PC-9 (cell line): ENCODE results near the gene KCNH1. TPM values are rescaled to one million over a fixed set of nuclear protein-coding genes. Genes with fewer than 3 reads are reported as not detected.

Experiments
- BruUV-seq: library from RNA; stranded (reverse); fragments of 400-500 nt; replicated peaks from 2 replicates; lab custom pipeline; 2021; lab: Mats Ljungman, UMichigan
- CTCF ChIA-PET: fragments of 300-600 bp; sonication (Branson Sonifier 250); formaldehyde crosslinking; loops from one replicate; lab custom pipeline; 2022; ENCODE audit warnings: antibody characterized with exemption; lab: Charles Lee
- POLR2A ChIA-PET: fragments of 300-600 bp; sonication (Branson Sonifier 250); formaldehyde crosslinking; loops from one replicate; lab custom pipeline; 2022; ENCODE audit warnings: antibody characterized with exemption; ENCODE audit not compliant: unreplicated experiment; lab: Charles Lee
- DNase-seq, 2 experiments: peaks; one replicate each; pipeline versions ENCODE4 v3.0.0 to v3.0.0-alpha.2; 2015 to 2022; ENCODE audit warnings: mixed read lengths in 1 of 2
- H2AFZ ChIP-seq: fragments of 200-600 bp; sonication (generic); 2 replicates; pipeline ENCODE4 v1.8.1; 2017; ENCODE audit warnings: antibody characterized with exemption
- H3F3A ChIP-seq: fragments of 200-600 bp; sonication (generic); 2 replicates; pipeline ENCODE4 v1.8.1; 2017; ENCODE audit warnings: antibody characterized with exemption, mild to moderate bottlenecking, low read depth; ENCODE audit not compliant: insufficient read depth
- H3K27ac ChIP-seq: fragments of 200-600 bp; sonication (generic); 2 replicates; pipeline ENCODE4 v1.6.1; 2016; ENCODE audit warnings: mixed run types
- H3K27me3 ChIP-seq: fragments of 200-600 bp; sonication (generic); 2 replicates; pipeline ENCODE4 v1.6.1; 2016; ENCODE audit warnings: low read depth, mixed run types; ENCODE audit not compliant: insufficient read depth
- H3K36me3 ChIP-seq: fragments of 200-600 bp; sonication (generic); 2 replicates; pipeline ENCODE4 v1.6.1; 2016; ENCODE audit warnings: low read depth, mixed run types
- H3K4me1 ChIP-seq: fragments of 200-600 bp; sonication (generic); replicated peaks from 2 replicates; pipeline ENCODE4 v1.6.1; 2016; ENCODE audit warnings: mixed run types; ENCODE audit not compliant: insufficient read depth
- H3K4me2 ChIP-seq: fragments of 200-600 bp; sonication (generic); 2 replicates; pipeline ENCODE4 v1.6.1; 2017; ENCODE audit warnings: mixed run types
- H3K4me3 ChIP-seq: fragments of 200-600 bp; sonication (generic); 2 replicates; pipeline ENCODE4 v1.6.1; 2016; ENCODE audit warnings: mixed run types
- H3K79me2 ChIP-seq: fragments of 200-600 bp; sonication (generic); 2 replicates; pipeline ENCODE4 v1.6.1; 2017; ENCODE audit warnings: low read depth, mixed run types
- H3K9me2 ChIP-seq: fragments of 200-600 bp; sonication (generic); 2 replicates; pipeline ENCODE4 v1.8.1; 2017; ENCODE audit warnings: mild to moderate bottlenecking; ENCODE audit not compliant: insufficient read depth
- H3K9me3 ChIP-seq: fragments of 200-600 bp; sonication (generic); 2 replicates; pipeline ENCODE4 v1.8.1; 2016; ENCODE audit warnings: low read depth; ENCODE audit not compliant: insufficient read depth
- H4K20me1 ChIP-seq: fragments of 200-600 bp; sonication (generic); 2 replicates; pipeline ENCODE4 v1.8.1; 2017; ENCODE audit not compliant: insufficient read depth
- EZH2 ChIP-seq: fragments of 200-600 bp; sonication (generic); IDR thresholded peaks from 2 replicates; pipeline ENCODE4 v1.8.0; 2017; ENCODE audit warnings: antibody characterized with exemption, low read depth
- intact Hi-C: fragments of 100-400 bp; cut with micrococcal nuclease; formaldehyde crosslinking; loops from one replicate; pipeline ENCODE4 v1.10.0; 2022; ENCODE audit not compliant: unreplicated experiment
- total RNA-seq: library from RNA; stranded (reverse); gene quantifications from 2 replicates; pipeline ENCODE4 v1.2.3, GENCODE V29; 2021
- TF ChIP-seq, protein P1 (sequence below): fragments of 200-600 bp; sonication (generic); conservative IDR thresholded peaks from 2 replicates; pipeline ENCODE4 v1.6.1; 2017; ENCODE audit warnings: mixed run types, antibody characterized with exemption, mild to moderate bottlenecking, moderate library complexity

KCNH1 gene
- total RNA-seq, 1 experiment from 2014 or later = not detected

DNA sequence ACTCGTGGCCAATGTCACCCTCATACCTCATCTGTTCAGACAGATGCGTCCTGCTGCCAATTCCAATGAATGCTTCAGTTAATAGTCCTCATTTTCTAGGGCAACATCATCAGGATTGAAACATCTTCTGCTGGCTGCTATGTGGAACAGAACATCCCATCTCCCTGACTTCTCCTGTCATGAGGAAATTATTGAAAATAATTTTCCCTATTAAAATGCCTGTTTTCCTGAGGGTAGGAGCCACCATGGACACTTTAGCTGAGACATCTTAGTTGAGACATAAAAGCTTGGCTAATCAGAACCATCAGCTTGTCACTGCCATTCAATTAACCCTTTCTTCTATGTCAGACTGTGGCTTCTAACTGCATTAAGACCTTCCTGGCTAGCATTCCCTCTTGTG, 409.2 kb downstream of the KCNH1 start:
- Histone ChIP-seq H4K20me1 (no peaks in the 10 kb centered on the region), H3K27me3 (no peaks in the 10 kb centered on the region), H3K27ac (no peak overlapping the region), H3K79me2 (no peaks in the 10 kb centered on the region), H3K4me2 (no peak overlapping the region), H3K4me1 (no peaks in the 10 kb centered on the region), H3K36me3 (no peaks in the 10 kb centered on the region), H3K4me3 (no peak overlapping the region), H3K9me3 (no peaks in the 10 kb centered on the region), H3F3A (no peaks in the 10 kb centered on the region), H2AFZ (no peak overlapping the region), H3K9me2 (no peaks in the 10 kb centered on the region)
- no TSS peak for BruUV-seq
- POLR2A ChIA-PET = no interaction called here
- no peak for DNase-seq
- CTCF ChIA-PET = no interaction called here
- TF ChIP-seq, protein P1, sequence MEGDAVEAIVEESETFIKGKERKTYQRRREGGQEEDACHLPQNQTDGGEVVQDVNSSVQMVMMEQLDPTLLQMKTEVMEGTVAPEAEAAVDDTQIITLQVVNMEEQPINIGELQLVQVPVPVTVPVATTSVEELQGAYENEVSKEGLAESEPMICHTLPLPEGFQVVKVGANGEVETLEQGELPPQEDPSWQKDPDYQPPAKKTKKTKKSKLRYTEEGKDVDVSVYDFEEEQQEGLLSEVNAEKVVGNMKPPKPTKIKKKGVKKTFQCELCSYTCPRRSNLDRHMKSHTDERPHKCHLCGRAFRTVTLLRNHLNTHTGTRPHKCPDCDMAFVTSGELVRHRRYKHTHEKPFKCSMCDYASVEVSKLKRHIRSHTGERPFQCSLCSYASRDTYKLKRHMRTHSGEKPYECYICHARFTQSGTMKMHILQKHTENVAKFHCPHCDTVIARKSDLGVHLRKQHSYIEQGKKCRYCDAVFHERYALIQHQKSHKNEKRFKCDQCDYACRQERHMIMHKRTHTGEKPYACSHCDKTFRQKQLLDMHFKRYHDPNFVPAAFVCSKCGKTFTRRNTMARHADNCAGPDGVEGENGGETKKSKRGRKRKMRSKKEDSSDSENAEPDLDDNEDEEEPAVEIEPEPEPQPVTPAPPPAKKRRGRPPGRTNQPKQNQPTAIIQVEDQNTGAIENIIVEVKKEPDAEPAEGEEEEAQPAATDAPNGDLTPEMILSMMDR = no peak
- intact Hi-C loops = no loop called here

DNA sequence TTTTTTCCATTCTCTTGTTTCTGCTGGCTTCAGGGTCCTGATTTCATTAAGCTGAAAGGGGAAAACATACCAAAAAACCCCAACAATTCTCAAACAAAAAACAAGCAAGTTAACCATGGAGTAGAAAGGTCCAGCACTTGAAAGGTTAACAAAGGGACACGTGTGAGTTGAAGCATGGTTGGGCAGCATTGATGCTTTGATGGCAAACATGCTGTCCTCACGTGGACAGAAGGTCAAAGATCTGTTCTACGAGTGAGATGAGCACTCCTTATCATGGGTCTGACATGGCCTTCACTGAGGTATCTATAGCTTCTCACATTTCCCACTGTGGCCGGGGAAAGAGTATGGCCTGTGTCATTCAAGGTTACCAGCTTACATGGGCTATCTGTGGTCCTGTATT, 410.3 kb downstream of the KCNH1 start:
- intact Hi-C loops = no loop called here
- H3K79me2 ChIP-seq = no peaks in the 10 kb centered on the region

DNA sequence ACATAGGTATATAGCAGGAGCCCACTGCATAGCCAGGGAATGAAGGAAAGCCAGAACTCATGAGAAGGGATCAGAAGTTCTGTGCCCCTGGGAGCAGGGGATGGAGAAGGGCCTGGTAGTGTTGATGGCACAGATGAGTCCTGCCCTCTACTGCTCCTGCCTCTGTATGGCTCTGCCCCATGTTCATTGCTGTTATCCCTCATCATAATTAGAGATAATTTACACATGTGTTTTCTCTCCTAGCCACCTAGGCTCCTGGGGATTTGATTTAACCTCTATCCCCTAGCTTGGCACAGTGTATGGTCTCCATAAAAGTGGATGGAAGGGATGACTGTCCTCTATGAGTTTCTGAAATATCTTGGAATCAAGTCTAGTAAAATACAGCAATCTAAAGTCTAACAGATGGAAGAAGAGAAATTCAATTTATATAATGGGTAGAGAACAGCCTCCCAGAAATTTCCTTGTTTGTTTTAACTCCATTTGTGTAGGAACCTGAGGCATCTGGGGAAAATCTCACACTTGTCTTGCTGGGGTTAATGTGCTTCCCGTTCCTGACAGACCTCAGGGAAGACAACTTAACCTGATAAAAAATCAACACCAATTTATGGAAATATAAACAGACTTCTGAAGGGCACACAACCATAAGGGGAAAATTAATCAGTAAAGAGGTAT, 411.4 kb downstream of the KCNH1 start:
- H3K36me3 ChIP-seq = no peaks in the 10 kb centered on the region
- POLR2A ChIA-PET = no interaction called here
- no peaks in the 10 kb centered on the region for H3K9me3 ChIP-seq
- no peak overlapping the region for H3K27ac ChIP-seq
- intact Hi-C loops = no loop called here
- no peak overlapping the region for H3K4me2 ChIP-seq
- H3K9me2 ChIP-seq = no peaks in the 10 kb centered on the region
- no peaks in the 10 kb centered on the region for H4K20me1 ChIP-seq
- H2AFZ ChIP-seq = no peak overlapping the region
- BruUV-seq = no TSS peak
- DNase-seq = no peak
- no peaks in the 10 kb centered on the region for H3K79me2 ChIP-seq
- H3F3A ChIP-seq = no peaks in the 10 kb centered on the region
- H3K4me3 ChIP-seq = no peak overlapping the region
- no peaks in the 10 kb centered on the region for H3K4me1 ChIP-seq
- no peak for TF ChIP-seq EZH2
- TF ChIP-seq, protein P1 = no peak
- CTCF ChIA-PET = no interaction called here
- H3K27me3 ChIP-seq = no peaks in the 10 kb centered on the region

More for the DNA sequence above, 410.3 kb downstream of the KCNH1 start:
- CTCF ChIA-PET = no interaction called here
- H3K4me2 ChIP-seq = no peak overlapping the region
- H3K27ac ChIP-seq = no peak overlapping the region
- no peaks in the 10 kb centered on the region for H3F3A ChIP-seq
- H3K4me1 ChIP-seq = no peaks in the 10 kb centered on the region
- no peaks in the 10 kb centered on the region for H3K27me3 ChIP-seq
- no peak overlapping the region for H2AFZ ChIP-seq
- no peak for DNase-seq
- H3K9me3 ChIP-seq = no peaks in the 10 kb centered on the region
- TF ChIP-seq, protein P1 = no peak
- no peak for TF ChIP-seq EZH2
- H3K36me3 ChIP-seq = no peaks in the 10 kb centered on the region
- no TSS peak for BruUV-seq
- POLR2A ChIA-PET = interaction anchor here (0.5 kb wide), 1 partner anchor 1719 kb away, joined by 6 read pairs; no protein-coding TSS in a partner anchor
- H4K20me1 ChIP-seq = no peaks in the 10 kb centered on the region
- H3K9me2 ChIP-seq = no peaks in the 10 kb centered on the region
- no peak overlapping the region for H3K4me3 ChIP-seq
